HCT116 (cell line): ENCODE data around the gene DCP1A. TPM values are rescaled to one million over a fixed set of nuclear protein-coding genes. Genes with fewer than 3 reads are reported as not detected.

Source experiments
- ATAC-seq: fragments of 200-7000 bp; cut with Tn5 transposase; 2 replicates; pipeline ENCODE4 v1.9.1; 2020; ENCODE audit warnings: mild to moderate bottlenecking, moderate library complexity
- BruUV-seq: library from RNA; stranded (reverse); fragments of 400-500 nt; replicated peaks from 2 replicates; lab custom pipeline; 2021; lab: Mats Ljungman, UMichigan
- CTCF ChIA-PET: fragments of 300-600 bp; sonication (Branson Sonifier 250); formaldehyde crosslinking; loops from one replicate; lab custom pipeline; 2021; ENCODE audit warnings: antibody characterized with exemption; lab: Charles Lee
- POLR2A ChIA-PET: fragments of 300-600, 350-600 bp; sonication (Branson Sonifier 250); formaldehyde crosslinking; loops from one replicate; lab custom pipeline; 2021; ENCODE audit warnings: antibody characterized with exemption; lab: Charles Lee
- RAD21 ChIA-PET, 2 experiments: fragments of 300-600 bp; sonication (Branson Sonifier 250); formaldehyde crosslinking; loops; one replicate each; lab custom pipeline; 2023; ENCODE audit warnings: low total read pairs in 2 of 2; ENCODE audit not compliant: uncharacterized antibody in 2 of 2, unreplicated experiment in 2 of 2, low non-redundant PET in 1 of 2; lab: Charles Lee
- DNase-seq: peaks from one replicate; pipeline ENCODE4 v3.0.0-alpha.2; 2010; ENCODE audit warnings: low read depth, low spot score
- H2AFZ ChIP-seq: fragments of 200-600 bp; shearing (Covaris generic), sonication (generic); 2 replicates; pipeline ENCODE4 v1.6.1; 2017; ENCODE audit warnings: low read depth, mixed run types, mixed read lengths, antibody characterized with exemption, low read length; ENCODE audit not compliant: poor library complexity, severe bottlenecking
- H3K27ac ChIP-seq: 2 replicates; pipeline ENCODE4 v1.5.1; 2012; ENCODE audit warnings: low read depth, low read length
- H3K27me3 ChIP-seq: fragments of 200-600 bp; sonication (generic); 2 replicates; pipeline ENCODE4 v1.6.1; 2016; ENCODE audit warnings: mixed run types, low read length, mixed read lengths; ENCODE audit not compliant: insufficient read depth
- H3K36me3 ChIP-seq, 2 experiments: fragments of 200-500 bp in 1 of 2; fragments of 200-600 bp in 1 of 2; sonication (Bioruptor generic) in 1 of 2; sonication (generic) in 1 of 2; 2 replicates each; pipeline versions ENCODE4 v1.5.1 to v1.6.1; 2014 to 2016; ENCODE audit warnings: low read length in 2 of 2, inconsistent platforms in 1 of 2, mixed read lengths in 1 of 2, mixed run types in 1 of 2; ENCODE audit not compliant: insufficient read depth in 2 of 2, control insufficient read depth in 1 of 2
- H3K4me1 ChIP-seq, 2 experiments: fragments of 200-600 bp in 1 of 2; sonication (generic) in 1 of 2; 2 replicates each; pipeline versions ENCODE4 v1.5.1 to v1.6.1; 2012 to 2017; ENCODE audit warnings: low read length in 2 of 2, inconsistent platforms in 1 of 2, mild to moderate bottlenecking in 1 of 2, mixed read lengths in 1 of 2, mixed run types in 1 of 2, moderate library complexity in 1 of 2; ENCODE audit not compliant: insufficient read depth in 2 of 2, control insufficient read depth in 1 of 2
- H3K4me2 ChIP-seq: fragments of 200-600 bp; sonication (generic); 2 replicates; pipeline ENCODE4 v1.6.1; 2017; ENCODE audit warnings: mixed run types, low read length, mixed read lengths
- H3K4me3 ChIP-seq, 2 experiments: fragments of 200-600 bp in 1 of 2; sonication (generic) in 1 of 2; replicated peaks in 1 of 2; 2 replicates each; pipeline ENCODE4 v1.5.1; 2011 to 2016; ENCODE audit warnings: low read length in 2 of 2, control low read depth in 1 of 2, low read depth in 1 of 2, mild to moderate bottlenecking in 1 of 2, mixed read lengths in 1 of 2, mixed run types in 1 of 2
- H3K79me2 ChIP-seq: fragments of 200-600 bp; sonication (generic); 2 replicates; pipeline ENCODE4 v1.6.1; 2017; ENCODE audit warnings: mild to moderate bottlenecking, mixed run types, low read length, moderate library complexity, mixed read lengths; ENCODE audit not compliant: insufficient read depth
- H3K9ac ChIP-seq: fragments of 200-600 bp; sonication (generic); 2 replicates; pipeline ENCODE4 v1.6.1; 2016; ENCODE audit warnings: low read length, mixed read lengths
- H3K9me2 ChIP-seq: fragments of 200-600 bp; sonication (generic), shearing (Covaris generic); 2 replicates; pipeline ENCODE4 v1.6.1; 2017; ENCODE audit warnings: mixed run types, mild to moderate bottlenecking, moderate library complexity; ENCODE audit not compliant: insufficient read depth
- H3K9me3 ChIP-seq, 2 experiments: fragments of 200-500 bp in 1 of 2; fragments of 200-600 bp in 1 of 2; sonication (Bioruptor generic) in 1 of 2; sonication (generic) in 1 of 2; 2 replicates each; pipeline ENCODE4 v1.6.1; 2014 to 2017; ENCODE audit warnings: low read length in 2 of 2, mixed read lengths in 2 of 2, inconsistent platforms in 1 of 2, low read depth in 1 of 2, mild to moderate bottlenecking in 1 of 2, mixed run types in 1 of 2, moderate library complexity in 1 of 2; ENCODE audit not compliant: control insufficient read depth in 1 of 2, insufficient read depth in 1 of 2
- H4K20me1 ChIP-seq: fragments of 200-600 bp; sonication (generic), shearing (Covaris generic); 2 replicates; pipeline ENCODE4 v1.6.1; 2017; ENCODE audit warnings: mixed run types, mild to moderate bottlenecking, moderate library complexity; ENCODE audit not compliant: insufficient read depth
- CBX3 ChIP-seq: IDR thresholded peaks from 2 replicates; pipeline ENCODE4 v1.6.1; 2012; ENCODE audit warnings: low read depth
- CTCF ChIP-seq, 3 experiments: fragments of 200-600 bp in 1 of 3; sonication (generic) in 1 of 3; IDR thresholded peaks in 2 of 3; conservative IDR thresholded peaks in 1 of 3; 2 replicates each; pipeline ENCODE4 v1.5.1; 2012 to 2017; ENCODE audit warnings: low read depth in 2 of 3, low read length in 2 of 3, antibody characterized with exemption in 1 of 3, borderline replicate concordance in 1 of 3, control low read depth in 1 of 3, mild to moderate bottlenecking in 1 of 3, mixed read lengths in 1 of 3, mixed run types in 1 of 3, moderate library complexity in 1 of 3; ENCODE audit not compliant: insufficient read depth in 1 of 3
- ELF1 ChIP-seq: IDR thresholded peaks from 2 replicates; pipeline ENCODE4 v1.6.1; 2012; ENCODE audit warnings: low read depth, borderline replicate concordance
- EZH2 ChIP-seq: fragments of 200-600 bp; sonication (generic); IDR thresholded peaks from 2 replicates; pipeline ENCODE4 v1.6.1; 2017; ENCODE audit warnings: antibody characterized with exemption, mixed run types
- EZH2phosphoT487 ChIP-seq: fragments of 200-600 bp; IDR thresholded peaks from 2 replicates; pipeline ENCODE4 v1.6.1; 2018; ENCODE audit warnings: antibody characterized with exemption, borderline replicate concordance
- JUND ChIP-seq: IDR thresholded peaks from 2 replicates; pipeline ENCODE4 v1.6.1; 2012
- POLR2A ChIP-seq: IDR thresholded peaks from 2 replicates; pipeline ENCODE4 v1.7.0; 2011; ENCODE audit warnings: borderline replicate concordance; ENCODE audit not compliant: insufficient read depth, insufficient read length; ENCODE audit errors: extremely low read depth
- RAD21 ChIP-seq: IDR thresholded peaks from 2 replicates; pipeline ENCODE4 v1.6.1; 2012; ENCODE audit warnings: low read depth, mild to moderate bottlenecking
- SIN3A ChIP-seq: IDR thresholded peaks from 2 replicates; pipeline ENCODE4 v1.6.1; 2012; ENCODE audit warnings: low read depth
- SRF ChIP-seq: IDR thresholded peaks from 2 replicates; pipeline ENCODE4 v1.6.1; 2012; ENCODE audit warnings: low read depth
- TCF7L2 ChIP-seq: IDR thresholded peaks from 2 replicates; pipeline ENCODE4 v1.7.0; 2011; ENCODE audit warnings: borderline replicate concordance, inconsistent platforms; ENCODE audit not compliant: insufficient read depth, insufficient read length; ENCODE audit errors: extremely low read depth
- YY1 ChIP-seq: IDR thresholded peaks from 2 replicates; pipeline ENCODE4 v1.6.1; 2011; ENCODE audit warnings: low read length, low read depth, moderate library complexity, mild to moderate bottlenecking; ENCODE audit not compliant: insufficient replicate concordance; ENCODE audit errors: extremely low read depth
- intact Hi-C: fragments of 100-400 bp; cut with micrococcal nuclease; formaldehyde crosslinking; loops from 2 replicates; pipeline ENCODE4 v1.10.0; 2022
- total RNA-seq: library from RNA; stranded (reverse); gene quantifications from one replicate; pipeline ENCODE4 v1.2.1, GENCODE V29; 2021; ENCODE audit not compliant: unreplicated experiment
- TF ChIP-seq, protein P1 (sequence below): IDR thresholded peaks from 2 replicates; pipeline ENCODE4 v1.6.1; 2012
- TF ChIP-seq, protein P2 (sequence below): IDR thresholded peaks from 2 replicates; pipeline ENCODE4 v1.6.1; 2012
- TF ChIP-seq, protein P3 (sequence below): IDR thresholded peaks from 2 replicates; pipeline ENCODE4 v1.6.1; 2011; ENCODE audit warnings: mild to moderate bottlenecking, low read length, moderate library complexity; ENCODE audit not compliant: insufficient replicate concordance; ENCODE audit errors: extremely low read depth
- TF ChIP-seq, protein P4 (sequence below): IDR thresholded peaks from 2 replicates; pipeline ENCODE4 v1.6.1; 2012; ENCODE audit warnings: low read depth

The DCP1A gene
- total RNA-seq, 1 experiment from 2014 or later: 33.2 TPM

GRCh38 chr3:53239800-53240199, 107.5 kb downstream of the DCP1A start:
- Histone ChIP-seq H3K79me2 (peaks cover 96% of the 10 kb centered on the region), H3K9me2 (no peaks in the 10 kb centered on the region), H3K9me3 (no peaks in the 10 kb centered on the region), H3K36me3 (peaks cover 18 to 64% of the 10 kb centered on the region in 2 experiments), H3K9ac (peak overlapping the region; percentile 4), H4K20me1 (peaks cover 10% of the 10 kb centered on the region; the same call in 1 of the 2 replicates), H3K27ac (peak overlapping the region; percentile 82), H3K27me3 (no peaks in the 10 kb centered on the region), H2AFZ (no peak overlapping the region), H3K4me2 (peak overlapping the region; percentile 71), H3K4me3 (no peak overlapping the region), H3K4me1 (peaks cover 62 to 95% of the 10 kb centered on the region in 2 experiments)
- ChIA-PET POLR2A (no interaction called here), CTCF (no interaction called here), RAD21 (no interaction called here)
- DNase-seq: no peak
- BruUV-seq: no TSS peak
- intact Hi-C loops: no loop called here
- TF ChIP-seq JUND (no peak), ELF1 (no peak), SRF (no peak), SIN3A (no peak), YY1 (no peak), RAD21 (no peak), EZH2 (no peak), CBX3 (no peak), EZH2phosphoT487 (no peak), CTCF (IDR thresholded peaks at IDR 0.05 in 2 of 3, conservative IDR thresholded peaks at IDR 0.05 in 1 of 3; ENCODE audit: borderline replicate concordance in 1 of 3, insufficient read depth in 1 of 3, low read depth in 2 of 3, low read length in 2 of 3) (no peak), POLR2A (no peak), TCF7L2 (no peak)
- TF ChIP-seq, protein P1, sequence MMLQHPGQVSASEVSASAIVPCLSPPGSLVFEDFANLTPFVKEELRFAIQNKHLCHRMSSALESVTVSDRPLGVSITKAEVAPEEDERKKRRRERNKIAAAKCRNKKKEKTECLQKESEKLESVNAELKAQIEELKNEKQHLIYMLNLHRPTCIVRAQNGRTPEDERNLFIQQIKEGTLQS: no peak
- TF ChIP-seq, protein P2, sequence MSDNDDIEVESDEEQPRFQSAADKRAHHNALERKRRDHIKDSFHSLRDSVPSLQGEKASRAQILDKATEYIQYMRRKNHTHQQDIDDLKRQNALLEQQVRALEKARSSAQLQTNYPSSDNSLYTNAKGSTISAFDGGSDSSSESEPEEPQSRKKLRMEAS: no peak
- TF ChIP-seq, protein P3, sequence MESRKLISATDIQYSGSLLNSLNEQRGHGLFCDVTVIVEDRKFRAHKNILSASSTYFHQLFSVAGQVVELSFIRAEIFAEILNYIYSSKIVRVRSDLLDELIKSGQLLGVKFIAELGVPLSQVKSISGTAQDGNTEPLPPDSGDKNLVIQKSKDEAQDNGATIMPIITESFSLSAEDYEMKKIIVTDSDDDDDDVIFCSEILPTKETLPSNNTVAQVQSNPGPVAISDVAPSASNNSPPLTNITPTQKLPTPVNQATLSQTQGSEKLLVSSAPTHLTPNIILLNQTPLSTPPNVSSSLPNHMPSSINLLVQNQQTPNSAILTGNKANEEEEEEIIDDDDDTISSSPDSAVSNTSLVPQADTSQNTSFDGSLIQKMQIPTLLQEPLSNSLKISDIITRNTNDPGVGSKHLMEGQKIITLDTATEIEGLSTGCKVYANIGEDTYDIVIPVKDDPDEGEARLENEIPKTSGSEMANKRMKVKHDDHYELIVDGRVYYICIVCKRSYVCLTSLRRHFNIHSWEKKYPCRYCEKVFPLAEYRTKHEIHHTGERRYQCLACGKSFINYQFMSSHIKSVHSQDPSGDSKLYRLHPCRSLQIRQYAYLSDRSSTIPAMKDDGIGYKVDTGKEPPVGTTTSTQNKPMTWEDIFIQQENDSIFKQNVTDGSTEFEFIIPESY: no peak
- TF ChIP-seq, protein P4, sequence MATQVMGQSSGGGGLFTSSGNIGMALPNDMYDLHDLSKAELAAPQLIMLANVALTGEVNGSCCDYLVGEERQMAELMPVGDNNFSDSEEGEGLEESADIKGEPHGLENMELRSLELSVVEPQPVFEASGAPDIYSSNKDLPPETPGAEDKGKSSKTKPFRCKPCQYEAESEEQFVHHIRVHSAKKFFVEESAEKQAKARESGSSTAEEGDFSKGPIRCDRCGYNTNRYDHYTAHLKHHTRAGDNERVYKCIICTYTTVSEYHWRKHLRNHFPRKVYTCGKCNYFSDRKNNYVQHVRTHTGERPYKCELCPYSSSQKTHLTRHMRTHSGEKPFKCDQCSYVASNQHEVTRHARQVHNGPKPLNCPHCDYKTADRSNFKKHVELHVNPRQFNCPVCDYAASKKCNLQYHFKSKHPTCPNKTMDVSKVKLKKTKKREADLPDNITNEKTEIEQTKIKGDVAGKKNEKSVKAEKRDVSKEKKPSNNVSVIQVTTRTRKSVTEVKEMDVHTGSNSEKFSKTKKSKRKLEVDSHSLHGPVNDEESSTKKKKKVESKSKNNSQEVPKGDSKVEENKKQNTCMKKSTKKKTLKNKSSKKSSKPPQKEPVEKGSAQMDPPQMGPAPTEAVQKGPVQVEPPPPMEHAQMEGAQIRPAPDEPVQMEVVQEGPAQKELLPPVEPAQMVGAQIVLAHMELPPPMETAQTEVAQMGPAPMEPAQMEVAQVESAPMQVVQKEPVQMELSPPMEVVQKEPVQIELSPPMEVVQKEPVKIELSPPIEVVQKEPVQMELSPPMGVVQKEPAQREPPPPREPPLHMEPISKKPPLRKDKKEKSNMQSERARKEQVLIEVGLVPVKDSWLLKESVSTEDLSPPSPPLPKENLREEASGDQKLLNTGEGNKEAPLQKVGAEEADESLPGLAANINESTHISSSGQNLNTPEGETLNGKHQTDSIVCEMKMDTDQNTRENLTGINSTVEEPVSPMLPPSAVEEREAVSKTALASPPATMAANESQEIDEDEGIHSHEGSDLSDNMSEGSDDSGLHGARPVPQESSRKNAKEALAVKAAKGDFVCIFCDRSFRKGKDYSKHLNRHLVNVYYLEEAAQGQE: no peak
- no peak for ATAC-seq
